ENCODE results near the gene DOK7. TPM values are rescaled to one million over a fixed set of nuclear protein-coding genes. Genes with fewer than 3 reads are reported as not detected.

The DOK7 gene
- total RNA-seq, 1 donor from 2014 or later: 4.8 TPM

DNA sequence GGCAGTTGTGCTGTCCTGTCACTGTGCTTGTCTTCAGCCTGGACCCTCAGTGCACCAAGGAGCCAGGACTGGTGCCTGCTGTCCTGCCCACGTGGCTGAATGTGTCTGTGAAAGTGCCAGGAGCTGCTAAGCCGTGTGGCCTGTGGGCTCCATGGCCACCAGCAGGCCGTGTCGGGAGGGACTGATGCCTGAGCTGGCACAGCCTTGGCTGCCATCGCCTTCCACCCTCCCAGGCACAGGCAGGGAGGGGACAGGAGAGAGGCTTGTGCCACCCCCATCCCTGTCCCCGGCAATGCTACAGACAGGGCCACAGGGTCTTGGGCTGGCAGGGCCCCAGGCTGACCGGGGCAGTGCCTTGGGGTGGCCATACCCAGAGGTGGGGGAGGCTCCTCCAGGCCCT is 24.8 kb downstream of the DOK7 start:
- peaks cover 25% of the 10 kb centered on the region for H3K4me1 Mint-ChIP-seq
- H3K9me3 Mint-ChIP-seq: no peaks in the 10 kb centered on the region
- H3K4me3 Mint-ChIP-seq: no peak overlapping the region
- peaks cover 42% of the 10 kb centered on the region for H3K27me3 Mint-ChIP-seq (ENCODE audit: low read depth)
- DNase-seq (ENCODE audit: low spot score in 2 of 2, unreplicated experiment in 2 of 2): no peak
- no peak overlapping the region for H3K27ac Mint-ChIP-seq
- TF ChIP-seq, protein P1, sequence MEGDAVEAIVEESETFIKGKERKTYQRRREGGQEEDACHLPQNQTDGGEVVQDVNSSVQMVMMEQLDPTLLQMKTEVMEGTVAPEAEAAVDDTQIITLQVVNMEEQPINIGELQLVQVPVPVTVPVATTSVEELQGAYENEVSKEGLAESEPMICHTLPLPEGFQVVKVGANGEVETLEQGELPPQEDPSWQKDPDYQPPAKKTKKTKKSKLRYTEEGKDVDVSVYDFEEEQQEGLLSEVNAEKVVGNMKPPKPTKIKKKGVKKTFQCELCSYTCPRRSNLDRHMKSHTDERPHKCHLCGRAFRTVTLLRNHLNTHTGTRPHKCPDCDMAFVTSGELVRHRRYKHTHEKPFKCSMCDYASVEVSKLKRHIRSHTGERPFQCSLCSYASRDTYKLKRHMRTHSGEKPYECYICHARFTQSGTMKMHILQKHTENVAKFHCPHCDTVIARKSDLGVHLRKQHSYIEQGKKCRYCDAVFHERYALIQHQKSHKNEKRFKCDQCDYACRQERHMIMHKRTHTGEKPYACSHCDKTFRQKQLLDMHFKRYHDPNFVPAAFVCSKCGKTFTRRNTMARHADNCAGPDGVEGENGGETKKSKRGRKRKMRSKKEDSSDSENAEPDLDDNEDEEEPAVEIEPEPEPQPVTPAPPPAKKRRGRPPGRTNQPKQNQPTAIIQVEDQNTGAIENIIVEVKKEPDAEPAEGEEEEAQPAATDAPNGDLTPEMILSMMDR (IDR thresholded peaks at IDR 0.05; ENCODE audit: unreplicated experiment): no peak
- H3K36me3 Mint-ChIP-seq: no peaks in the 10 kb centered on the region

DNA sequence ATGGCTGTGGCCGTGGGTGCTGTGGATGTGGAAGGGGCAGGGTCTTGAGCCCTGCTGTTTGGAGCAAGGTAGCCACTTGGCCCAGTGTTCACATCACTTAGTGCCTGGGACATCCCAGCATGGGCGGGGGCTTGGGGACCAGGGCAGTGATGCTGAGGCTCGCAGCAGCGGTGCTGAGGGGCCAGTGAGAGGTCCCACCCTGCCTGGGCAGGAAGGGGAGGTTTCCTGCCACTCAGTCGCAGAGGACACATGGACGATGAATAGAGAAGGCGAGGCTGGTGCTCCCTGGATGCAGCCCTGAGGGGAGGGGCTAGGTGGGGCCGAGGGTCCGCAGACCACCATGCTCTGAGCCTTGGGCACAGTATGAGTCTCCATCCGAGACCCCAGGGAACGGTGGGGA is 25.7 kb downstream of the DOK7 start:
- TF ChIP-seq, protein P1 (IDR thresholded peaks at IDR 0.05; ENCODE audit: unreplicated experiment): no peak
- Mint-ChIP-seq H3K36me3 (no peaks in the 10 kb centered on the region), H3K9me3 (no peaks in the 10 kb centered on the region), H3K4me3 (no peak overlapping the region), H3K27me3 (ENCODE audit: low read depth) (peaks cover 39% of the 10 kb centered on the region), H3K4me1 (peaks cover 19% of the 10 kb centered on the region), H3K27ac (no peak overlapping the region)
- DNase-seq (ENCODE audit: low spot score in 2 of 2, unreplicated experiment in 2 of 2): no peak

DNA sequence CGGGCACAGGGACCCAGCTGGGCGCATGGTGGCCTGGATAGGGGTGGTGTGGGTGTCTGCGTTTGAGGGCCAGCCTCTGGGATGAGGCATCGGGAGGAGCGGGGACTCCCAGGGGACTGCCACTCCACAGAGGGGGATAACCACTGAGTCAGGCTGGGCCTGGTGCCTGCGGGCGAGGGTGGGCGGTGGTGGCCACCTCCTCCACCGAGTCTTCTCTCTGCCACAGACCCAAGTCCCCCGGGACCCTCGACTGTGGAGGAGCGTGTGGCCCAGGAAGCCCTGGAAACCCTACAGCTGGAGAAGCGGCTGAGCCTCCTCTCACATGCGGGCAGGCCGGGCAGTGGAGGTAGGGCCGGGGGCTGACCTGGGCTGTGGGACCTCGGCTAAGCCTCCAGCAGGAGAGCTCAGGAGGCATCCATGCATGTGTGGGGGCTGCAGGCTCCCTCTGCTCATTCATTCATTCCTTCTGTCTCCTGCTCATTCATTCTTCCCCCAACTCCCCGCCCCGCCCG is 26.4 kb downstream of the DOK7 start:
- Mint-ChIP-seq H3K4me3 (no peak overlapping the region), H3K27me3 (ENCODE audit: low read depth) (peaks cover 40% of the 10 kb centered on the region)

DNA sequence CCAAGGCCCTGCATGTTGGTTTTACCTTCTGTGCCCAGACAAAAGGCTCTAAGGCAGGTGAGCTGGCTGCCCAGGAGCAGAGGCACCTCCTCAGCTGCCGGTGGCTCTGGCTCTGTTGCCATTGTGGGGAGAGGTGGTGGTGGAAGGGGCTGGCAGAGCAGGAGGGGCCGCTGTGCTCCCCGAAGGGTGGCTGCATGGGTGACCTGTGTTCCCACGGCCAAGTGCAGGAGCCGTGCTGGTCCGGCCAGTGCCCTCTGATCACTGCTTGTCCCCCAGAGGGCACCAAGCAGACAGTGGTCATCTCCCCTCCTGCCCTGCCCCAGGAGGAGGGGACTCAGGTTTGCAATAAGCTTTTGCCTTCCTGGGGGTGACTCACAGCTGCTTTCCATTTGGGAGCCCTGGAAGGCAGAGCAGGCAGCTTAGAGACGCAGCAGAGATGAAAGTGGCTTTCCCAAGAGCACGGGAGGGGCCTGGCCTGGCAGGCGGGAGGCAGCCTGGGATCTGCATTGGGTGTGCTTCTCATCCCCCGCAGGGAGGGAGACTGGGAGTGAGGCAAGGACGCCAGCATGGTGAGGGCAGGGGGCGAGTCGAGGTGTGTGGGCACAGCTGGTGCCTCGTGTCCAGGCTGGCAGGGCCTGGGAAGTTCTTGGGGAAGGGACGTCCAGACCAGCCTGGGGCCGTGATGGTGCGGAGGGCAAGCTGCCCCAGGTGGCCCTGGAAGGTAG is 28.7 kb downstream of the DOK7 start:
- H3K36me3 Mint-ChIP-seq: no peaks in the 10 kb centered on the region
- TF ChIP-seq, protein P1 (IDR thresholded peaks at IDR 0.05; ENCODE audit: unreplicated experiment): no peak
- H3K4me3 Mint-ChIP-seq: no peak overlapping the region
- H3K9me3 Mint-ChIP-seq: no peaks in the 10 kb centered on the region
- no peak for DNase-seq (ENCODE audit: low spot score in 2 of 2, unreplicated experiment in 2 of 2)
- H3K27me3 Mint-ChIP-seq (ENCODE audit: low read depth): peaks cover 36% of the 10 kb centered on the region
- peaks cover 18% of the 10 kb centered on the region for H3K4me1 Mint-ChIP-seq
- H3K27ac Mint-ChIP-seq: no peak overlapping the region

More for the DNA sequence above, 26.4 kb downstream of the DOK7 start:
- TF ChIP-seq, protein P1 (IDR thresholded peaks at IDR 0.05; ENCODE audit: unreplicated experiment): no peak
- Mint-ChIP-seq H3K27ac (no peak overlapping the region), H3K9me3 (no peaks in the 10 kb centered on the region), H3K4me1 (peaks cover 20% of the 10 kb centered on the region), H3K36me3 (no peaks in the 10 kb centered on the region)
- no peak for DNase-seq (ENCODE audit: low spot score in 2 of 2, unreplicated experiment in 2 of 2)

DNA sequence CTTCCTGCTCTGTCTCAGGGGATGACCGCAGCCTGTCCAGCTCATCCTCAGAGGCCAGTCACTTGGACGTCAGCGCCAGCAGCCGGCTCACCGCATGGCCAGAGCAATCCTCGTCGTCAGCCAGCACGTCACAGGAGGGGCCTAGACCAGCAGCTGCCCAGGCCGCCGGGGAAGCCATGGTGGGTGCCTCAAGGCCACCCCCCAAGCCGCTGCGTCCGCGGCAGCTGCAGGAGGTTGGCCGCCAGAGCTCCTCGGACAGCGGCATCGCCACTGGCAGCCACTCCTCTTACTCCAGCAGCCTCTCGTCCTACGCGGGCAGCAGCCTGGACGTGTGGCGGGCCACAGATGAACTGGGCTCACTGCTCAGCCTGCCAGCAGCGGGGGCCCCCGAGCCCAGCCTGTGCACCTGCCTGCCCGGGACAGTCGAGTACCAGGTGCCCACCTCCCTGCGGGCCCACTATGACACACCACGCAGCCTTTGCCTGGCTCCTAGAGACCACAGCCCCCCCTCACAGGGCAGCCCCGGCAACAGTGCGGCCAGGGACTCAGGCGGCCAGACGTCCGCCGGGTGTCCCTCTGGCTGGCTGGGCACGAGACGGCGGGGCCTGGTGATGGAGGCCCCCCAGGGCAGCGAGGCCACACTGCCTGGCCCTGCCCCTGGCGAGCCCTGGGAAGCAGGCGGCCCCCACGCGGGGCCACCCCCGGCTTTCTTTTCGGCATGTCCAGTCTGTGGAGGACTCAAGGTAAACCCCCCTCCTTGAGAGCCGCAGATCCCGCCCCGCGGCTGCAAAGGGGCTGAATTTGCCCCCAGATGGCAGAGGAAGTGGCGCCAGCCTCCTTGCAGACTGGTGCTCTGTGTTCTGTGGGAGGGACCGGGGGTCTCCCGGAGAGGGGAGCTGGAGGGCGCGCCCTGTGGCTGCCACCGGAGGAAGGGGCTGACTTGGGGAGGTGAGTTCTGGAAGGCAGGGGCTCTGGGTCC is 29.9 kb downstream of the DOK7 start:
- H3K9me3 Mint-ChIP-seq: no peaks in the 10 kb centered on the region
- TF ChIP-seq, protein P1 (IDR thresholded peaks at IDR 0.05; ENCODE audit: unreplicated experiment): no peak
- peaks cover 37% of the 10 kb centered on the region for H3K27me3 Mint-ChIP-seq (ENCODE audit: low read depth)
- H3K4me1 Mint-ChIP-seq: peaks cover 18% of the 10 kb centered on the region
- DNase-seq (ENCODE audit: low spot score in 2 of 2, unreplicated experiment in 2 of 2): no peak
- no peak overlapping the region for H3K4me3 Mint-ChIP-seq
- H3K36me3 Mint-ChIP-seq: no peaks in the 10 kb centered on the region
- no peak overlapping the region for H3K27ac Mint-ChIP-seq

Measured in mesothelial cell of epicardium (in vitro differentiated cells).